Transverse colon (tissue), 4 donors: ENCODE results near the gene TP53INP2. TPM values are rescaled to one million over a fixed set of nuclear protein-coding genes. Genes with fewer than 3 reads are reported as not detected.

Source experiments
- DNase-seq: peaks from one replicate; pipeline ENCODE4 v3.0.0-alpha.2; 2019
- H3K27ac ChIP-seq, 4 donors: fragments of 200-600 bp; sonication (generic); 2 replicates each; pipeline ENCODE4 v1.5.1; 2016 to 2018; ENCODE audit warnings: inconsistent platforms in 4 of 4
- H3K27me3 ChIP-seq: fragments of 200-600 bp; sonication (generic); 2 replicates; pipeline ENCODE4 v1.5.1; 2017; ENCODE audit warnings: inconsistent platforms
- H3K36me3 ChIP-seq, 4 donors: fragments of 200-600 bp; sonication (generic); 2 replicates each; pipeline ENCODE4 v1.5.1; 2017 to 2019; ENCODE audit warnings: inconsistent platforms in 4 of 4
- H3K4me1 ChIP-seq, 4 donors: fragments of 200-600 bp; sonication (generic); 2 replicates each; pipeline ENCODE4 v1.5.1; 2017 to 2020; ENCODE audit warnings: inconsistent platforms in 4 of 4
- H3K4me3 ChIP-seq, 4 donors: fragments of 200-600 bp; sonication (generic); 1 replicate in 1 of 4; 2 replicates in 3 of 4; pipeline versions ENCODE4 v1.5.1 to v1.6.1; 2017 to 2019; ENCODE audit warnings: inconsistent platforms in 4 of 4
- H3K9me3 ChIP-seq, 2 donors: fragments of 200-600 bp; sonication (generic); 2 replicates each; pipeline ENCODE4 v1.5.1; 2017 to 2019; ENCODE audit warnings: inconsistent platforms in 2 of 2
- EP300 ChIP-seq: sonication (generic); formaldehyde crosslinking; IDR thresholded peaks from one replicate; pipeline ENCODE4 v1.6.1; 2017; ENCODE audit warnings: antibody characterized with exemption, low read depth
- POLR2A ChIP-seq: fragments of 450-650 bp; IDR thresholded peaks from one replicate; pipeline ENCODE4 v1.6.1; 2016; ENCODE audit warnings: antibody characterized with exemption, mild to moderate bottlenecking, moderate library complexity
- POLR2AphosphoS5 ChIP-seq, 3 donors: sonication (generic); formaldehyde crosslinking; IDR thresholded peaks; one replicate each; pipeline ENCODE4 v1.6.1; 2016; ENCODE audit warnings: antibody characterized with exemption in 3 of 3
- WGBS, 2 donors: methylation state at CpG; one replicate each; pipeline ENCODE4 v1.1.5; 2018; ENCODE audit warnings: low coverage in 1 of 2; 5-methylcytosine and 5-hydroxymethylcytosine counted together
- in situ Hi-C, 4 donors: fragments of 200-750 bp; cut with MboI; loops; one replicate each; pipeline versions ENCODE4 v1.15.0 to v1.15.1; 2017; ENCODE audit warnings: low sequenced_read_pairs in 3 of 4, low pct_ligation_motif_present in 1 of 4, low pct_unique_long_range_greater_than_20kb in 1 of 4
- intact Hi-C: fragments of 100-400 bp; cut with DNase I; formaldehyde crosslinking; loops from one replicate; pipeline ENCODE4 v1.15.1; 2023; ENCODE audit warnings: low total_unique reads
- total RNA-seq, 4 donors: library from RNA; depleted of rRNA; stranded (reverse); fragments of >200 nt; gene quantifications; one replicate each; pipeline ENCODE4 v1.1.0, GENCODE V29; 2016
- TF ChIP-seq, protein P1 (sequence below), 5 experiments: fragments of 200-600 bp in 3 of 5; fragments of 450-650 bp in 2 of 5; sonication (generic) in 3 of 5; IDR thresholded peaks; 1 replicate in 2 of 5; 2 replicates in 3 of 5; pipeline ENCODE4 v1.5.1; 2016 to 2017; ENCODE audit warnings: antibody characterized with exemption in 5 of 5, inconsistent platforms in 3 of 5, mild to moderate bottlenecking in 2 of 5, moderate library complexity in 1 of 5

The TP53INP2 gene
- total RNA-seq, 4 donors from 2014 or later: 12.9 to 80.8 (median 57.9) TPM

DNA sequence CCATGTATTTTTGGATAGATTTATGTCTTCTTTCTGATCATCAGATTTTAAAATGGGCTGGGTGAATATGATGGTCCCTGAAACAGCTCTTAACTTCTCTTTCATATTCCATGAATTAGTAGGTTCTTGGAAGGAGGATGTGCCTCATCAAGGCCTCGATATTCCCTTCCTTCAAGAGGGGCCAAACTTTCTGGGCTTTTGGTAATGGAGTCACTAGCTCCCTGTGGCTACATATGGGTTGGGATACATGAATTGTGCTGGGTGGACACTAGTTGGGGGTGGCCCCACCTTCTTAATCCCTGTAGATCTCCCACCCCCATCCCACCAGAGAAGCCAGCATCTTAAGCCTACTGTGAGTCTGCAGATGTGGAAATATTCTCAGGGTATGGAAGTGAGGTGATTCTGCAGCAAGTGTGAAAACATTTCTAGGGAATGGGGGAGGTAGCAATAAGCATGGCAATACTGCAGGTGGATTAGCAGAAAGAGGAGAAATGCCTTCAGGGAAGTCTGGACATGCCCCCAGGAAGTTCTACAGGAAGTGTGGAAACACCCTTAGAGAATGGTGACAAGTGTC, 2.2 kb downstream of the TP53INP2 start:
- Histone ChIP-seq H3K4me1 (peaks cover 23 to 56% (median 46%) of the 10 kb centered on the region in 4 donors), H3K4me3 (no peak overlapping the region), H3K27ac (peak overlapping the region; percentile 98 to 100 (median 100)), H3K27me3 (no peaks in the 10 kb centered on the region), H3K9me3 (no peaks in the 10 kb centered on the region), H3K36me3 (no peaks in the 10 kb centered on the region)
- intact Hi-C loops (no loop called here), in situ Hi-C loops (loop anchor here in 3 of 4 donors (25.0 kb wide), 2 partner anchors 144 to 394 kb away; partner anchors contain the start of genes MAP1LC3A (in 2 of the 3) and AHCY (in 1 of the 3))
- 95% methylated on average over 1 of the region's 1 CpG; no CpG with 5 or more reads in 1 of the 2 donors for WGBS, 2 donors
- TF ChIP-seq EP300 (no peak), POLR2AphosphoS5 (IDR thresholded peaks at IDR 0.05) (no peak), POLR2A (no peak)
- TF ChIP-seq, protein P1, sequence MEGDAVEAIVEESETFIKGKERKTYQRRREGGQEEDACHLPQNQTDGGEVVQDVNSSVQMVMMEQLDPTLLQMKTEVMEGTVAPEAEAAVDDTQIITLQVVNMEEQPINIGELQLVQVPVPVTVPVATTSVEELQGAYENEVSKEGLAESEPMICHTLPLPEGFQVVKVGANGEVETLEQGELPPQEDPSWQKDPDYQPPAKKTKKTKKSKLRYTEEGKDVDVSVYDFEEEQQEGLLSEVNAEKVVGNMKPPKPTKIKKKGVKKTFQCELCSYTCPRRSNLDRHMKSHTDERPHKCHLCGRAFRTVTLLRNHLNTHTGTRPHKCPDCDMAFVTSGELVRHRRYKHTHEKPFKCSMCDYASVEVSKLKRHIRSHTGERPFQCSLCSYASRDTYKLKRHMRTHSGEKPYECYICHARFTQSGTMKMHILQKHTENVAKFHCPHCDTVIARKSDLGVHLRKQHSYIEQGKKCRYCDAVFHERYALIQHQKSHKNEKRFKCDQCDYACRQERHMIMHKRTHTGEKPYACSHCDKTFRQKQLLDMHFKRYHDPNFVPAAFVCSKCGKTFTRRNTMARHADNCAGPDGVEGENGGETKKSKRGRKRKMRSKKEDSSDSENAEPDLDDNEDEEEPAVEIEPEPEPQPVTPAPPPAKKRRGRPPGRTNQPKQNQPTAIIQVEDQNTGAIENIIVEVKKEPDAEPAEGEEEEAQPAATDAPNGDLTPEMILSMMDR (IDR thresholded peaks at IDR 0.05): no peak
- no peak for DNase-seq

DNA sequence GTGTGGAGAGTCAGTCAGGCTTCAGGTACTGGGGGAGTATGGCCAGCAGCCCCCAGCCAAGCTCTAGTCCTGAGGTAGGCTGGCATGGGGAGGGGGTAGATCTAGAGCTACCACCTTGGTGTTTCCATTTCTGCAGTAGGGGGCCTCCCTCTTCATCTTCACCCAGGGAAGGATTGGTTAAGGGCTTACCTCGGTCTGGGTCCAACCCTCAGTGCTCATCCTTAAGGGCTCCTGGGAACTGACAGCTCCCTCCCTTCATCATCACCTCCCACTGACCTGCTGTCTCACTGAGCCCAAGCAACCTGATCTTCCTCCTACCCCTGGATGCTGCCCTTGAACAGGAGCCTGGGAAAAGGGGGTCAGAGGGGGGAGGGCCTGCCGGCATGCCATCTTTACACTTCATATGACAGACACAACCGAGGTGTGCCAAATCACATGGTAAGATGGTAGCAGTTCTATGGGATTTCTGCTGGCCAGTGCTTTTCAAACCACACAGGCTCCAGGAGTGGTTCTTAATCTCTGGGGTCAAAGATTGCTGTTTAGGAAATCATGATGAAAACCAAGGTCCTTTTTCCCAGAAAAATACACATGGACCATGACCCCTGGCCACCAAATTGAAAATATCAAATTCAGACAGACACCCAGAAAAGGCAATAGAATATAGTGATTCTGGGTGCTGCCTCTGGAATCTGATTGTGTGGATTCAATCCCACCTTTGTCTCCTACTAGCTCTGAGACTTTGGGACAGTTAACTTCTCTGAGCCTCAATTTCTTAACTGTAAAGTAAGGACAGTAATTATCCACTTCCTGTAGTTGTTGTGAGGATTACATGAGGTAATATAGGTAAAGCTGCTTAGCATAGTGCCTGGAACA, 3.0 kb downstream of the TP53INP2 start:
- no peak for DNase-seq
- intact Hi-C loops: no loop called here
- 88% methylated on average over 3 of the region's 3 CpGs; no CpG with 5 or more reads in 1 of the 2 donors for WGBS, 2 donors
- Histone ChIP-seq H3K27me3 (no peaks in the 10 kb centered on the region), H3K36me3 (no peaks in the 10 kb centered on the region), H3K9me3 (no peaks in the 10 kb centered on the region), H3K4me3 (no peak overlapping the region), H3K4me1 (peaks cover 23 to 56% (median 46%) of the 10 kb centered on the region in 4 donors), H3K27ac (peak overlapping the region; percentile 98 to 100 (median 100))
- in situ Hi-C loops: loop anchor here in 3 of 4 donors (25.0 kb wide), 2 partner anchors 145 to 395 kb away; partner anchors contain the start of genes MAP1LC3A (in 2 of the 3) and AHCY (in 1 of the 3)
- TF ChIP-seq, protein P1 (IDR thresholded peaks at IDR 0.05): no peak
- no peak for TF ChIP-seq POLR2A
- TF ChIP-seq POLR2AphosphoS5 (IDR thresholded peaks at IDR 0.05): no peak
- no peak for TF ChIP-seq EP300

DNA sequence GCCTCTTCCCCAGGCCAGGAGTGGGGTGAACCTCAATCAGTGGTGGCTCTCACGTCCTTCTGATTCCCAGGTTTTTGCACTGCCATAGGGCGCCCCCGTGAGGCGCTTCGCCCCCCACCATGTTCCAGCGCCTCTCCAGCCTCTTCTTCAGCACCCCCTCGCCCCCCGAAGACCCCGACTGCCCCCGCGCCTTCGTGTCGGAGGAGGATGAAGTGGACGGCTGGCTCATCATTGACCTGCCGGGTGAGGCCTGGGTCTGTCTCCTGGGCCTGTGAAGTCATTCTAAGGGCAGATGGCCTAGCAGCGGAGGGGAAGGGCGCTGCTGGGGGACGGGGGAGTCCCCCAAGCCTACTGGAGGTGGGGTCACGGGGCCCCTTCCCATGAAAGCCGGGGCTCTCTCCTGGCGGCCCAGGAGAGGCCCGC, 4.5 kb downstream of the TP53INP2 start:
- Histone ChIP-seq H3K27me3 (no peaks in the 10 kb centered on the region), H3K27ac (peak overlapping the region; percentile 86 to 100 (median 92)), H3K36me3 (no peaks in the 10 kb centered on the region), H3K9me3 (no peaks in the 10 kb centered on the region), H3K4me3 (peak overlapping the region; percentile 49 to 85 (median 66)), H3K4me1 (peaks cover 23 to 49% (median 39%) of the 10 kb centered on the region in 4 donors)
- in situ Hi-C loops: loop anchor here in 3 of 4 donors (25.0 kb wide), 2 partner anchors 146 to 396 kb away; partner anchors contain the start of genes MAP1LC3A (in 2 of the 3) and AHCY (in 1 of the 3)
- intact Hi-C loops: no loop called here
- TF ChIP-seq, protein P1 (IDR thresholded peaks at IDR 0.05): peak; percentile 36 to 54 (median 49)
- no peak for TF ChIP-seq EP300
- peak; percentile 72 for DNase-seq
- WGBS, 2 donors: 5% methylated on average over 22 of the region's 22 CpGs; no CpG with 5 or more reads in 1 of the 2 donors
